Raji (cell line): ENCODE data around the gene TMED1.

Source experiments
- POLR2A ChIP-seq: IDR thresholded peaks from 2 replicates; pipeline ENCODE4 v1.6.1; 2011; ENCODE audit warnings: low read depth, low read length, control low read depth; ENCODE audit not compliant: insufficient read depth

Gene TMED1, protein sequence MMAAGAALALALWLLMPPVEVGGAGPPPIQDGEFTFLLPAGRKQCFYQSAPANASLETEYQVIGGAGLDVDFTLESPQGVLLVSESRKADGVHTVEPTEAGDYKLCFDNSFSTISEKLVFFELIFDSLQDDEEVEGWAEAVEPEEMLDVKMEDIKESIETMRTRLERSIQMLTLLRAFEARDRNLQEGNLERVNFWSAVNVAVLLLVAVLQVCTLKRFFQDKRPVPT

DNA sequence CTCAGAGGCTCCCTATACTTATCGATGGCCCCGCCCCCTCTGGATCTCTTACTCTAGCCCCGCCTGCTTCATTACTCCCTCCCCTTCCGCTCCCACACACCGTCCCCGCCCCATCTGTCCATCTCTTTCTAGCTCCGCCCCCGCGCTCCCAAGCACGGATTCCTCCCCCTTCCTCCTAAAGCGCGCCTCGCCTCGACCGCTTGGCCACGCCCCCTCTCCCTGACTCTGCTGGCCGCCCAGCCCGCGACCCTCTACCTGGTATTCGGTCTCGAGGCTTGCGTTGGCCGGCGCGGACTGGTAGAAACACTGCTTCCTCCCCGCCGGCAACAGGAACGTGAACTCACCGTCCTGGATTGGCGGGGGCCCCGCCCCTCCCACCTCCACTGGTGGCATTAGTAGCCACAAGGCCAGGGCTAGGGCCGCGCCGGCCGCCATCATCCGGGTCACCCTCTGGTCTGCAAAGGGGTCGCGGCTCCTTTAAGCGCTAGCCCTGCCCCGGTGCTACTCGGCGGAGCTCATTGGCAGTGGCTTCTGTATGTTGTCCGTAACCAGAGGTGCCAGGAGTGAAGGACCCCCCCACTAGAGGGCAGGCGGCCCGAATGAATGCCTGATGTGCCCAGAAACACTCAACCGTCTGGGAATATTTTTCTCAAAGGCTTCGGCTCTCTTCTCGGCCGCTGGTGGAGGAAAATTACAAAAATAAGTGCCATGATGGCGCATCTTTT is at the start of gene TMED1:
TMED1 (minus strand) TSS at position 459 of the 725 bp plus-strand sequence; CDS start at position 438, 21 bp downstream.
- peak; percentile 78 for TF ChIP-seq POLR2A

DNA sequence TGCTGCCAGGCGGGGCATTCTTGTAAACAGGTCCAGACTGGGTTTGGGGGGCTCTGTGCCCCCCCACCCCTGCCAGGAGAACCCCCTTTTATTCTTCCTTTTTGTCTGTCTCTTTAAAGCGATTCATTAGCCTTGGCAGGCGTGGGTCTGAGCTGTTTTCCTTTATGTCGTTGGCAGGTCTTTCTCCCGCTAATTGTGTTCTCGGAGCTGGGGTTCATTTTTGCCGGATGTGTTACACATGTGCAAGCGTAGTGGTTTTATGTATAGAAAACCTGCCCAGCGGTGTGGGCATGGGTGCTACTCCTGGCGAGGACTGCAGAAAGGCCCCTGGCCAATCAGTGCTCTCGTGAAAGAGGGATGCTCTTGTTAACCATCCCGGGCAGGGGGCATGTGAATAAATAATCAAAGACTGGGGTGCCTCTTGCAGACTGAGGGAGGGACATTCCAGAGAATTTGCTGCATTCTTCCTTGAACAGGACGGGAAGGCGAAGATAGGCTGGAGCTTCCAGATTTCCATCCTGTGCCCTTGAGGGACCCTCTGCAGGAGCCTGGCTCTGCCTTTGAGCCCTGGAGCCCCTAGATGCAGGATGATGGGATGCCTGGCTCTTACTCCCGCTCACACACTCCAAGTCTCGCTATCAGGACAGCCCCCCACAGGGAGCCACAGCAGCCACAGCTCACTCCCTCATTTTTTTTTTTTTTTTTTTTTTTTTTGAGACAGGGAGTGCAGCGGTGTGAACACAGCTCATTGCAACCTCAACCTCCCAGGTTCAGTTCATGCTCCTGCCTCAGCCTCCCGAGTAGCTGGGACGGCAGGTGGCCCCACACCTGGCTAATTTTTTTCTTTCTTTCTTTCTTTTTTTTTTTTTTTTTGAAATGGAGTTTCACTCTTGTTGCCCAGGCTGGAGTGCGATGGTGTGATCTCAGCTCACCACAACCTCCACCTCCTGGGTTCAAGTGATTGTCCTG is 49.5 kb upstream of the TMED1 start:
- TF ChIP-seq POLR2A: no peak

DNA sequence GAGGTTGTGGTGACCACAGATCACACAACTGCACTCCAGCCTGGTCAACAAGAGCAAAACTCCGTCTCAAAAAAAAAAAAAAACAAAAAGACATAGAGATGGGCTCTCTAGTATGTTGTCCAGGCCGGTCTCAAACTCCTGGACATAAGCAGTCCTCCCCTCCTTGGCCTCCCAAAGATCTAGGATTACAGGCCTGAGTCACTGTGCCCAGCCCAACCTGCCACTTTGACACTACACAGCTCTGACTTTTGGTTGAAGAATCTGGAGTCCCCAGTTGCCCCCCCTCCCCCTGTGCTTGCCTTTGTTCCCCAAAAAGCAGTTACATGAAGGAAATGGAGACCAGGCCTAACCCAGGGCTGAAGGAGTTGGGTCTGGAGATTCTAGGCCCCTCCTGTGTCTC is 48.3 kb upstream of the TMED1 start:
- TF ChIP-seq POLR2A: no peak

DNA sequence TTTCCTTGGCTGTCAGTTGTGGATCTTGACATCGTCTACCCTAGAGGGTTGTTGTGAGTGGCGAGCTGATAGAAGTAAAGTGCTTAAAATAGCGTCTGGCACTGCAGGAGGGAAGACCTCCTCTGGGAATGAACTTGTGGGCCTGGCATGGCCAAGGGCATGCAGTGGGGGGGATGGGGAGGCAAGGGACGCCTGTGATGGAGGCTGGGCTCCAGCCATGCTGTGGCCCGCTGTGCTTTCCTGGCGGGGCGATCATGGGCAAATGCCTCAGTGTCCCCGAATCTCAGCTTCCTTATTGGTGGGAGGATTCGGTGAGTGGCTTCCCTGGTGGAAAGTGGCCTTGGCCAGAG is 46.1 kb upstream of the TMED1 start:
- no peak for TF ChIP-seq POLR2A

DNA sequence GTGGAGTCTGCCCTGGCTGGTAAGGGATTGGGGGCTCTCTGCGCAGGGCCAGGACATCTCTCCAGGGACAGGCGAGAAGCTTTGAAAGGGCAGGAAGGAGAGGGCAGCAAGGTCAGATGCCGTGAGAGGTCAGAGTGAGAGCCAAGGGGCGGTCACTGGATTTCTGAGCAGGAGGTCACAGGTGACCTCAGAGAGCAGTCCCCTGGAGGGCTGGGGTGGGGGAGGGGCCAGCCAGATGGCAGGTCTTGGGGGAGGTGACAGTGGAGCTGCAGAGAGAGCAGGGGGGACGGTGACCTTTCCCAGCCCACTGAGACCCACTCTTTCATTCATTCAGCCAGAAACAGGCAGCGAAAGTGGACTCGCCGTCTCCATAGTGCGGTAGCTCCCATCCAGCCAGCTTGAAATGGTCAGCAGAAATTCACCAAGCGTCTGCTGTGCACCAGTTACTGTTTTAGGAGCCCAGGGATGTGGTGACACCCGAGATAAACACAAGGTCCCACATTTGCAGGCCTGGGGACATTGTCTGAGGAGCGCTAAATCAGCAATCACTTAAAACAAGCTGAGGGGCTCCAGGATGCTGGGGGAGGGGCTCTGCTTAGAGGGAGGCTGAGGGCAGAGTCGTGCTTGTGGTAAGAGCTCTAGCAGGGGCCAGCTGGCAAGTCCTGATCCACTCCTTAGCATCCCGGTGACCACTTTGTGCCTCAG is 45.5 kb upstream of the TMED1 start:
- TF ChIP-seq POLR2A: no peak

DNA sequence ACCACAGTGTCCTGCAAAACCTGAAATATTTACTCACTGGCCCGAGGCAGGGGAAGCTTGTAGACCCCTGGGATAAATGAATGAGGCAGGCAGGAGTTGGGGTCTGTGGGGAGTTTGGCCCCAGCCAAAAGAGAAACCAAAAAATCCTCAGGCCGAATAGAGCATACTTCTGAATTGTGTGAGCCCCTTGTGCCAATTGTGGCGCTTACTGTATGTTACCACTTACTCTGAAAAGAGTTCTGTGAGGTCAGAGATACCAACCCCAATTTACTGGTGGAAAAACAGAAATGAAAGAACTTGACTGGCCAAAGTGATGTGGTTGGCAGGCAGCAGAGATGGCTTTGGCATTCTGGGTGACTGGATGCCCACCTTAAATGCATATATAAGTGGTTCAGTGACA is 42.2 kb upstream of the TMED1 start:
- no peak for TF ChIP-seq POLR2A

DNA sequence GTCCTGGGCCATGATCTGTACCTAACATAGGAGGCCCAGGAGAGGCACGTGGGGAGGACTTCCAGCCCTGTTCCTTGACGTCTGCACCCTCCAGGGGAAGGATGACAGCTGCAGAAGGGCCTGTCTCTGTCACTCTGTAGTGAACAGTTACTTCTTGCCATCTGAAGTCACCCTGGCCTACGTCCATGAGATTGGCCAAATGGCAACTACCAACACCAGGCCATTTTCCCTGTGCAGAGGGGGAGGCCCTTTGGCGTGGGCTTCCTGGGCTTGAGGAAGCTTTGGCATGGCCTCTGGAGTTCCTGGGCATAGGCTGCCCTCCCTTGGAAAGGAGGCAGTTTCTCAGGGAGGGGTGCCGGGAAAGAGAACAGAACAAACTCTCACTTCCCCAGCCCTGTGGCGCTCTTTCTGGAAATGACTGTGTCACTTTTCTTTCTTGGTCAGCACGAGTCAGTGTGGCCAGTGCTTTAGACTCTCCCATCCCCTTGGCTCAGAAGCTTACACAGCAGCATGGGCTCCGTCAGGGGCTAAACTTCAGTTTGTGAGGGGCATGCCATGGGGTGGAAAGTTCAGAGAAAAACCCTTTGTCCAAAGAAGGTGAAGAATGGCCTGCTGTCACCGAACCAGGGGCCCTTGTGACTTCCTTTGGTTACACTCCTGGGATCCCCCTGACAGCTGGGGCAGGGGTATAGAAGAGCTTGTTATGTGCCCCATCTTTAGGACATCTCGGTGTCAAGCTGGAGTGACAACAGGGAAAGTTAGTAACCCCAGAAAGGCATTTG is 40.6 kb upstream of the TMED1 start:
- no peak for TF ChIP-seq POLR2A

DNA sequence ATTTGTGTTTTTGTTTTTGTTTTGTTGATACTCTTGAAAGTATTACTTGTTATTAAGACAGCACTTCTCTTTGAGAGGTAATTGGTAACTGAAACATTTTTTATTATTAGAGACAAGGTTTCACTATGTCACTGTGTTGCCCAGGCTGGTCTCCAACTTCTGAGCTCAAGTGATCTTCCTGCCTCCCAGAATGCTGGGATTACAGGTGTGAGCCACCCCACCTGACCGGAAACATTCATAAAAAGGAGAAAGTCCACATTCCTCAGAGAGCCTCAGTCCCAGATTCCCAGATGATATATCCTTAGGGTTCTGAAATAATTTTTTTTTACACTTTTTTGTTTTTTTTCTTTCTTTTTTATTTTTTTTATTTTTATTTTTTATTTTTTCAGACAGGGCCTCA is 38.0 kb upstream of the TMED1 start:
- TF ChIP-seq POLR2A: no peak

DNA sequence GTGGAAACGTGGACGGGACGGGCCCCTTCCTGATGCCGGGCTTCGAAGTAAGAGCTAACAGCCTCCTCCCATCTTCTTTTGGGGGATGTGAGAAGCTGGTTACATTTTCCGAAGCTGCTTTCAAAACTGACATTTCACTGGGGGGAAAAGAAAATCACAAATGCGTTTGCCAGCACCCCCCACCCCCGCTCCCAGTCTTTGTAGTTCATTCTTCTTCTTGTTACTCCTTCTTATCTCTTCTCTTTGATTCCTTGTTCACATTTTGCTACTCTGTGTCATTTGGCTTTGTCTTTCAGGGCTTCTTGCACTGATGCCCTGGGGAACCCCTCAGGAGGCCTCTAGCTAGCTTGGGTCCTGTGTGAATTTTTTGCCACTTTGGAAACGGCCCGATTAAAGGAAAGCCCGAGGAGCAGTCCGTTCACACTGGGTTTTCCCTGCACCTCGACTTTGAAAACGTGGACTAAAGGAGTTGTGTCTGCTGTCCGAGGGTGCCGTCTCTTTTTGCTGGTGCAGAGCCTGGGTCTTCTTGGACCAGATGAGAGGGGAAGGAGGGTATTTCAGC is 36.6 kb upstream of the TMED1 start:
- no peak for TF ChIP-seq POLR2A

DNA sequence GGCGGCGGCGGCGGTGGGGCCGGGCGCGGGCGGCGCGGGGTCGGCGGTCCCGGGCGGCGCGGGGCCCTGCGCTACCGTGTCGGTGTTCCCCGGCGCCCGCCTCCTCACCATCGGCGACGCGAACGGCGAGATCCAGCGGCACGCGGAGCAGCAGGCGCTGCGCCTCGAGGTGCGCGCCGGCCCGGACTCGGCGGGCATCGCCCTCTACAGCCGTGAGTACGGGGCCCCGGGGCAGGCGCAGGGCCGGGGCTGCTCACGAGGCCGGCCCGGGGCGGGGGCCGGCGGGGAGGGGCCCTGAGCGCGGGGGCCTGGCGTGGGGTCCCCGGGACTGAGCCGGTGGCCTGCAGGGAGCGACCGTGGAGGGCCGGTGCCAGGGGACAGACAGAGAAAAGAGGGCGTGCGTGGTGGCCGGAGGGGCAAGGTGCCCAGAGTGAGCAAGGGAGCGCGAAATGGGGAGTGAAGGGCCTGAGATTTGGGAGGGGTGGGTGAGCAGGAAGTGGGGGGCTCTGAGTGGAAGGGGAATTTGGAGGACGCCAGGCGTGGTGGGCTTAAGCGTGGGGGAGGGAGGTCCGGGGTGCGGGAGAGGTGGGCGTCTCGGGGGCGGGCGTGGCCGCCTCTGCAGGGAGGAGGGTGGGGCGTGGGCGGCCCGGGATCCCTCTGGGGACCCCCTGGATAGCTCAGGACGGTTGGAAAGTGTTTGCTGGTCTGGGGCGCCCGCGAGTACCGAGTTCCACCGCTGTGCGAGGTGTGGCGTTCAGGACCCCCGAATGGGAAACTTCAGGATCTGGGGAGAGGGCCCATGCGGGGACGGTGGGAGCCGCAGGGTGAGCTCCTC is 35.9 kb upstream of the TMED1 start:
- 0 out of 2 replicates have a peak, but pooled peaks have one; percentile 23 for TF ChIP-seq POLR2A

DNA sequence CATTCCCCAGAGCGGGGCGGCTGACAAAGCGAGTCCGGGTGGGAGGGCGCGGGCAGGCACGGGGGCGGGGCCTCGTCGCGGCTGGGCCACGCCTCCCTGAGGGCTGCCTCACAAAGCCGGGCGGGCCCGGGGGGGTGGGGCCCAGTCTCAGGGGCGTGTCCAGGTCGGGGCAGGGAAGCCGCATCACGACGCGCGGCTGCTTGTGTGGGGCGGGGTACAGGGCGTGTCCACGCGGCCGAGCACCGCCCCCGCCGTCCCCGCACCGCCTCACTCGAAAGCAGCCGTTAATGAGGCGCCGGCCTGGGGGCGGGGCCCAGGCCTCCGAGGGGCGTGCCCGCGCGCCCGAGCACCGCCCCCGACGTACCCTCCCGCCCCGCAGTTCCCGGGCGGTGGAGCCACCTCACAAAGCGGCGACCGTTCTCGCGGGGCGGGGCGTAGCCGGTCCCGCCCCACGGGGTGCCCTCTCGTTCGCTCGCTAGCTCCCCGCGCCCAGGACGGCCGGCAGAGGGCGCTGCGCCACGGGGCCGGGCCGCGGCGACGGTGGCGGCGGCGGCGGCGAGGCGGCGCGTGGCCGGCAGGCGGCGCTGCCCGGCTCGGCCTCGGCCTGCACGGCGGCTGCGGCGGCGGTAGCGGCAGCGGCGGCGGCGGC is 35.1 kb upstream of the TMED1 start, which contains the start of gene CARM1:
CARM1 (plus strand) TSS at position 599 of the 649 bp plus-strand sequence. CDS start 150 bp downstream, outside the sequence.
- TF ChIP-seq POLR2A: peak; percentile 40; the same call in 1 of the 2 replicates

DNA sequence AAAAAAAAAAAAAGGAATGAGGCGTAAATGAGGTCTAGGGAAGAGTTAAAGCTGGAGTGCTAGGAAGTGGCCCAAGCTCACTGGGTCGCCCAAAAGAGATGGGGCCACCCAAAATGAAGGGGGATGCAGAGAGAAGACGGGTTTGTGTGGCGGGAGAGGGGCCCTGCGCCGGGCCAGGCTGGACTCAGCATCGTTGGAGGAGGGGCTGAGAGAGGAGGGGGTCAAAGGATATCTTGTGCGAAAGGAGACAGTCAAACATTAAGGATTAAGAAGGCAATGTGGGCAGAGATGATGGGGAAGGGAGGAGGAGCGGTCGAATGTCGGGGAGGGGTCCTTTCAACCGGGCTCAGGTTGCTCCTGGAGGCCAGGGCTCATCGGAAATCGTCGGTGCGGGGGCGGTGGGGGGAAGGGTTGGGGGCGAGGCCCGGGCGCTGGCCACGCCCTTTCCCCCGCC is 34.5 kb upstream of the TMED1 start:
- peak; percentile 61 for TF ChIP-seq POLR2A
